Natural killer cell (primary cell): ENCODE data around the gene RIPK1. TPM values are rescaled to one million over a fixed set of nuclear protein-coding genes. Genes with fewer than 3 reads are reported as not detected.
A peak's percentile ranks its signal among the peaks of the same experiment; 100 is the strongest.

Source experiments
- ATAC-seq, 3 donors: fragments of 150-1000 bp in 2 of 3; fragments of 200-7000 bp in 1 of 3; cut with Tn5 transposase; 1 replicate in 1 of 3; 2 replicates in 2 of 3; pipeline ENCODE4 v1.10.0; 2021; ENCODE audit warnings: mild to moderate bottlenecking in 2 of 3, moderate library complexity in 2 of 3
- DNase-seq, 2 donors: peaks; one replicate each; pipeline versions ENCODE4 v3.0.0 to v3.0.0-alpha.2; 2013 to 2021; ENCODE audit warnings: mixed read lengths in 1 of 2
- H3K27ac ChIP-seq: one replicate; pipeline ENCODE4 v1.5.1; 2013; ENCODE audit warnings: mild to moderate bottlenecking, low read length
- H3K27me3 ChIP-seq: one replicate; pipeline ENCODE4 v1.6.1; 2013; ENCODE audit warnings: low read length; ENCODE audit not compliant: control insufficient read depth, insufficient read depth
- H3K36me3 ChIP-seq: one replicate; pipeline ENCODE4 v1.6.1; 2013; ENCODE audit warnings: low read length; ENCODE audit not compliant: control insufficient read depth, insufficient read depth
- H3K4me1 ChIP-seq: one replicate; pipeline ENCODE4 v1.6.1; 2013; ENCODE audit warnings: low read length; ENCODE audit not compliant: control insufficient read depth, insufficient read depth
- H3K4me3 ChIP-seq: one replicate; pipeline ENCODE4 v1.5.1; 2013; ENCODE audit warnings: low read length
- H3K9me3 ChIP-seq: one replicate; pipeline ENCODE4 v1.6.1; 2013; ENCODE audit warnings: low read length; ENCODE audit not compliant: control insufficient read depth, insufficient read depth
- H3K27ac Mint-ChIP-seq, 2 donors: one replicate each; pipeline ENCODE4 v1.8.0; 2022; ENCODE audit warnings: mild to moderate bottlenecking in 2 of 2, mixed read lengths in 2 of 2, moderate library complexity in 1 of 2
- H3K27me3 Mint-ChIP-seq, 2 donors: one replicate each; pipeline ENCODE4 v1.8.0; 2022; ENCODE audit warnings: low read depth in 2 of 2, mixed read lengths in 2 of 2
- H3K36me3 Mint-ChIP-seq: one replicate; pipeline ENCODE4 v1.8.0; 2022; ENCODE audit warnings: mixed read lengths
- H3K4me1 Mint-ChIP-seq, 2 donors: one replicate each; pipeline ENCODE4 v1.8.0; 2022; ENCODE audit warnings: mixed read lengths in 2 of 2
- H3K4me3 Mint-ChIP-seq: one replicate; pipeline ENCODE4 v1.8.0; 2022; ENCODE audit warnings: mild to moderate bottlenecking, moderate library complexity, mixed read lengths
- H3K9me3 Mint-ChIP-seq, 2 donors: one replicate each; pipeline ENCODE4 v1.8.0; 2022; ENCODE audit warnings: mixed read lengths in 2 of 2
- WGBS: methylation state at CpG from one replicate; pipeline ENCODE4 v1.1.7; 2013; ENCODE audit warnings: missing lambda C conversion rate; ENCODE audit not compliant: insufficient coverage; 5-methylcytosine and 5-hydroxymethylcytosine counted together
- intact Hi-C: fragments of 100-400 bp; cut with micrococcal nuclease; formaldehyde crosslinking; loops from one replicate; pipeline ENCODE4 v1.14.2; 2022
- total RNA-seq, 4 donors: library from RNA; stranded (reverse); fragments of 120-200 nt in 1 of 4; gene quantifications; one replicate each; pipeline versions ENCODE4 v1.2.3 to v1.2.4, GENCODE V29; 2013 to 2022
- TF ChIP-seq, protein P1 (sequence below): fragments of 200-600 bp; IDR thresholded peaks from one replicate; pipeline ENCODE4 v1.8.0; 2022; ENCODE audit warnings: antibody characterized with exemption

Gene RIPK1
- total RNA-seq, 3 donors from 2014 or later (not counting 1 experiment from before 2014, with no cell fraction given) = 30.9 to 44.8 (median 34.5) TPM

DNA sequence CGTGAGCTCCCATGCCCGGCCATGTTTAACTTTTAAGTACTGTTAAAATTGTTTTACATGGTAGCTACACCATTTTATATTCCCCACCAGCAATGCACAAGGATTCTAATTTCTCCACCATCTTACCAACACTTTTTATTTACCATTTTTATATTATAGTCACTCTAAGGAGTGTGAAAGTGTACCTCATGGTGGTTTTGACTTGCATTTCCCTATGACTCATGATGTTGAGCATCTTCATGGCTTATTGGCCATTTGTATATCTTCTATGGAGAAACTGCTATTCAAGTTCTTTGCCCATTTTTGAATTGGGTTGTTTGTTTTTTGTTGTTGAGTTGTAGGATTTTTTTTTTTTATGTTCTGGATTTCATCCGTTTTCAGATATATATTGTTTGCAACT, 34.6 kb downstream of the RIPK1 start:
- TF ChIP-seq, protein P1, sequence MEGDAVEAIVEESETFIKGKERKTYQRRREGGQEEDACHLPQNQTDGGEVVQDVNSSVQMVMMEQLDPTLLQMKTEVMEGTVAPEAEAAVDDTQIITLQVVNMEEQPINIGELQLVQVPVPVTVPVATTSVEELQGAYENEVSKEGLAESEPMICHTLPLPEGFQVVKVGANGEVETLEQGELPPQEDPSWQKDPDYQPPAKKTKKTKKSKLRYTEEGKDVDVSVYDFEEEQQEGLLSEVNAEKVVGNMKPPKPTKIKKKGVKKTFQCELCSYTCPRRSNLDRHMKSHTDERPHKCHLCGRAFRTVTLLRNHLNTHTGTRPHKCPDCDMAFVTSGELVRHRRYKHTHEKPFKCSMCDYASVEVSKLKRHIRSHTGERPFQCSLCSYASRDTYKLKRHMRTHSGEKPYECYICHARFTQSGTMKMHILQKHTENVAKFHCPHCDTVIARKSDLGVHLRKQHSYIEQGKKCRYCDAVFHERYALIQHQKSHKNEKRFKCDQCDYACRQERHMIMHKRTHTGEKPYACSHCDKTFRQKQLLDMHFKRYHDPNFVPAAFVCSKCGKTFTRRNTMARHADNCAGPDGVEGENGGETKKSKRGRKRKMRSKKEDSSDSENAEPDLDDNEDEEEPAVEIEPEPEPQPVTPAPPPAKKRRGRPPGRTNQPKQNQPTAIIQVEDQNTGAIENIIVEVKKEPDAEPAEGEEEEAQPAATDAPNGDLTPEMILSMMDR = no peak
- Histone ChIP-seq H3K4me3 (no peak overlapping the region), H3K4me1 (no peaks in the 10 kb centered on the region), H3K27me3 (no peaks in the 10 kb centered on the region), H3K36me3 (peaks cover 60% of the 10 kb centered on the region), H3K9me3 (no peaks in the 10 kb centered on the region), H3K27ac (no peak overlapping the region)
- ATAC-seq (no peak), DNase-seq (no peak)
- intact Hi-C loops = no loop called here
- no peaks in the 10 kb centered on the region for H3K9me3 Mint-ChIP-seq
- H3K4me1 Mint-ChIP-seq = peaks cover 0 to 7% of the 10 kb centered on the region in 2 donors
- H3K27ac Mint-ChIP-seq = no peak overlapping the region
- WGBS = 100% methylated on average over 2 of the region's 3 CpGs
- H3K4me3 Mint-ChIP-seq = no peak overlapping the region
- H3K27me3 Mint-ChIP-seq = no peaks in the 10 kb centered on the region
- H3K36me3 Mint-ChIP-seq = peaks cover 34% of the 10 kb centered on the region

- ATAC-seq = no peak
These were observed 40.6 kb downstream of the RIPK1 start for GRCh38 chr6:3108746-3109414.

DNA sequence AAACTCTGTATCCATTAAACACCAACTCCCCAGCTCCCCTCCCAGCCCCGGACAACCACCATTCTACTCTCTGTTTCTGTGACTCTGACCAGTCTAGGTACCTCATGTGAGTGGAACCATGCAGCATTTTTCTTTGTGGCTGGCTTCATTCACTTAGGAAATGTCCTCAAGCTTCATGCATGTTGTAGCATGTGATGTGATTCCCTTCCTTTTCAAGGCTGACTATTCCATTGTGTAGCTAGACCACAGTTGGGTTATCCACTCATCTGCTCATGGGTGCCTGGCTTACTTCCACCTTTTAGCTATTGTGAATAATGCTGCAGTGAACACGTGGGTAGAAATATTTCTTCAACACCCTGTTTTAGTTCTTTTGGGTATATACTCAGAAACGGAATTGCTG, 41.5 kb downstream of the RIPK1 start:
- Histone ChIP-seq H3K36me3 (peaks cover 79% of the 10 kb centered on the region), H3K4me1 (no peaks in the 10 kb centered on the region), H3K27ac (no peak overlapping the region), H3K4me3 (no peak overlapping the region), H3K9me3 (no peaks in the 10 kb centered on the region), H3K27me3 (no peaks in the 10 kb centered on the region)
- intact Hi-C loops = no loop called here
- Mint-ChIP-seq H3K36me3 (peaks cover 37% of the 10 kb centered on the region), H3K27me3 (no peaks in the 10 kb centered on the region), H3K4me3 (no peak overlapping the region), H3K4me1 (peaks cover 5% of the 10 kb centered on the region in 2 donors), H3K9me3 (no peaks in the 10 kb centered on the region), H3K27ac (no peak overlapping the region)
- WGBS = 100% methylated on average over 1 of the region's 3 CpGs
- ATAC-seq = no peak
- TF ChIP-seq, protein P1 = no peak
- DNase-seq = no peak

More at GRCh38 chr6:3108746-3109414, 40.6 kb downstream of the RIPK1 start:
- Histone ChIP-seq H3K4me1 (no peaks in the 10 kb centered on the region), H3K9me3 (no peaks in the 10 kb centered on the region), H3K27me3 (no peaks in the 10 kb centered on the region), H3K4me3 (no peak overlapping the region), H3K36me3 (peaks cover 80% of the 10 kb centered on the region), H3K27ac (no peak overlapping the region)
- Mint-ChIP-seq H3K27me3 (no peaks in the 10 kb centered on the region), H3K9me3 (no peaks in the 10 kb centered on the region), H3K4me3 (no peak overlapping the region), H3K27ac (peak overlapping the region; percentile 23 to 45), H3K36me3 (peaks cover 46% of the 10 kb centered on the region), H3K4me1 (peaks cover 5 to 12% of the 10 kb centered on the region in 2 donors)
- intact Hi-C loops = no loop called here
- TF ChIP-seq, protein P1 = no peak
- WGBS = 99% methylated on average over 10 of the region's 10 CpGs
- DNase-seq = no peak

GRCh38 chr6:3114377-3114776, 46.1 kb downstream of the RIPK1 start:
- WGBS = 93% methylated on average over 4 of the region's 6 CpGs
- H3K27ac Mint-ChIP-seq = peak overlapping the region in 1 of 2 donors; percentile 13
- H3K36me3 ChIP-seq = peaks cover 48% of the 10 kb centered on the region

More at GRCh38 chr6:3114377-3114776, 46.1 kb downstream of the RIPK1 start:
- Histone ChIP-seq H3K27me3 (no peaks in the 10 kb centered on the region), H3K4me1 (peaks cover 6% of the 10 kb centered on the region), H3K27ac (no peak overlapping the region), H3K9me3 (no peaks in the 10 kb centered on the region), H3K4me3 (no peak overlapping the region)
- Mint-ChIP-seq H3K9me3 (no peaks in the 10 kb centered on the region), H3K4me1 (peaks cover 16 to 20% of the 10 kb centered on the region in 2 donors), H3K27me3 (no peaks in the 10 kb centered on the region), H3K36me3 (peaks cover 17% of the 10 kb centered on the region), H3K4me3 (no peak overlapping the region)
- intact Hi-C loops = no loop called here
- TF ChIP-seq, protein P1 = no peak
- ATAC-seq = no peak
- no peak for DNase-seq
